GM21423 (cell line): Measurements from ENCODE around the gene CDON.

Source experiments
- ATAC-seq: cut with Tn5 transposase; IDR thresholded peaks from one replicate; pipeline ENCODE4 v1.9.1; 2021; ENCODE audit warnings: mild to moderate bottlenecking, moderate library complexity; ENCODE audit not compliant: unreplicated experiment

Gene CDON

DNA sequence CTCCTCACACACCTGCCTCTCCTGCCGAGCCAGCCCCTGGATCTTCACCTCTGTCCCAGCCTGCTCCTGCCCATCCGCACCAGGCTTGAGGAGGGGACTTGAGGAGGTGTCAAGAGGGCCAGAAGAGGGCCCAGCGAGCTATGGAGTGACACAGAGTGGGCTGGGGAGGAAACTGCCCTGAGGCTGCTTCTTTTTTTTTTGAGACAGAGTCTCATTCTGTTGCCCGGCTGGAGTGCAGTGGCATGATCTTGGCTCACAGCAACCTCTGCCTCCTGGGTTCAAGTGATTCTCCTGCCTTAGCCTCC is 21.9 kb upstream of the CDON start:
- no peak for ATAC-seq

DNA sequence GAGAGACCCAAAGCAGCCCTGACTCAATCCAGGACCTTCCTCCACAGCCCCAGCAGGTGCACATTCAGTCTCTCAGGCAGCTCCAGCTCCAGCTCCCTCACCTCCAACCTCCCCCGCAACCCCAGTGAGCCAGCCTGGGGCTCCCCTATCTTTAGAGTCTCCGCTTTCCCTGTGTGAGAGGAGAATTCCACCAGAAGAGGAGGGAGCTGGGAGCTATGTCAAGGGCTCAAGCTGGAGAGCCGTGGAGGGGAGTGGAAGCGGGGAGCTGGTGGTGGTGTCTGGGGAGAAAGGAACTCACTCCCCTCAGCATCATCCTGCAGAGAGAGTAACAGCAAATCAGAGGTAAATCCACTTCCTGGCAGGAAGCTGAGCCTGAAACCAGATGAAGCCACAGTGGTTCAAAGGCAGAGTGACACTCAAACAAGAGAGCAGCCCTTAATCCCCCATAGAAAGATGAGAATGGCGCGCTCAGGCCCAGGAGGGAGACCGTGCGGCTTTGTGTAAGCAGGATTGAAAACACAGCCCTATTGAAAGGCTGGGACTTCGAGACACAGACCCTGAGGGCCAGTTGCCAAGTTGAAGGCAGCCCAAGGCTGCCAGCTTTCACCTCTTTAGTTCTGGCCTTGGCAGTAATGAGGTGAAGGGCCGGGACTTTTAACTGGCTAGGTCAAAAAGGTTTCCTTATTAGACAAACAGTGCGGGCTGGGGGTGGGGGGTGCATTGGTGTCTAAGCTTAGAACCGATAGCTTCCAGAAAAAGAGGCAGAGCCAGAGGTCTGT is 21.4 kb upstream of the CDON start:
- no peak for ATAC-seq

DNA sequence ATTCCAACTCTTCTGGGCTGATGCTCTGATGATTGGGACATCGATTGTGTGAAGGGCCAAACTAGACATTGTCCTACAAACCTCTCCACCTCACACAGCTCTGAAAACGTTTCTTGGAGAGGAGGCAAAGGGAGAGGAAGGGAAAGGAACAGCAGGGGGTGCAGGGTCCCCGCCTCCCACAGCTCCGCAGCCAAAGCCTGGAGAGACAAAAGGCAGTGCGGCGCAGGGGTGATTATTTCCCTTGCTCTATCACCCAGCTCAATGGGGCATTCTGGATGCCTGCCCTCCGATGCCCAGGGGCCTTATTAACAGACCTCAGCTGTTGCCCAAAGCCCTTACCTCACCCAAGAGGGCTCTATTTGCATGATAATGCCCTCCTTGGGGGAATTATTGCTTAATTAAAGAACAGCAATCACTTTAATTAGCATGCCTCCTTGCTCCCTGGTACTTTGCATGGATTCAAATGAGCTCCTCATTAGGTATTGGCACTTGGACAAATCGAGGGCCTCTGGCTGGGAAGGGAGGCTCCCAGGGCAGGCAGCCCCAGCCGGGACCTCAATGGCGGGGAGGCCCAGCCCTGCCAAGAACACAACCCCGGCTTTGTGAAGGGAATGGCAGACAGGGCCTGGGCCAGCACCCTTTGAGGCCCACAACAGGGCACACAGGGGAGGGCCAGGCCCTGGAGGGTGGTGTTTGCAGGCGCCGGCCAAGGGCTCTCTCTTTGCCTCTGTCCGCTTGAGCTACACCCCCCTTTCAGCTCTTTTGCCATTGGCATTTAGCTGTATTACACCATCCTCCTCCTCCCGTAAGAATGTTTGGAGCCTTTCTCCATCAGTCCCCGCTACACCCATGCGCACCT is 19.8 kb upstream of the CDON start:
- ATAC-seq: no peak

DNA sequence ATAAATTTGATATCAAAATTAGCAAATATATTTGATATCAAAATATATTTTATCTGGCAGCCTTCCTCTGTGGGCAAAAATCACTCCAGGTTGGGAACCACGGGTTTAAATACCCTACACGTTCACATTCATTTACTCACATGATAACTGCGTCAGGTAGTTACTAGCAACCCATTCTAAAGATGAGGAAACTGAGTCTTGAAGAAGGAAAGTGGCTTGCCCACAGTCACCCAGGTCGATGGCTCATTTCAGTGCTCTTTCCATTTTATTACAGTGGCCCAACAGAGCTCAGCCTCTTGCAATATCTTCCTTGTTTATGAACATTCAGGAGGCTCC is 19.2 kb upstream of the CDON start:
- no peak for ATAC-seq

DNA sequence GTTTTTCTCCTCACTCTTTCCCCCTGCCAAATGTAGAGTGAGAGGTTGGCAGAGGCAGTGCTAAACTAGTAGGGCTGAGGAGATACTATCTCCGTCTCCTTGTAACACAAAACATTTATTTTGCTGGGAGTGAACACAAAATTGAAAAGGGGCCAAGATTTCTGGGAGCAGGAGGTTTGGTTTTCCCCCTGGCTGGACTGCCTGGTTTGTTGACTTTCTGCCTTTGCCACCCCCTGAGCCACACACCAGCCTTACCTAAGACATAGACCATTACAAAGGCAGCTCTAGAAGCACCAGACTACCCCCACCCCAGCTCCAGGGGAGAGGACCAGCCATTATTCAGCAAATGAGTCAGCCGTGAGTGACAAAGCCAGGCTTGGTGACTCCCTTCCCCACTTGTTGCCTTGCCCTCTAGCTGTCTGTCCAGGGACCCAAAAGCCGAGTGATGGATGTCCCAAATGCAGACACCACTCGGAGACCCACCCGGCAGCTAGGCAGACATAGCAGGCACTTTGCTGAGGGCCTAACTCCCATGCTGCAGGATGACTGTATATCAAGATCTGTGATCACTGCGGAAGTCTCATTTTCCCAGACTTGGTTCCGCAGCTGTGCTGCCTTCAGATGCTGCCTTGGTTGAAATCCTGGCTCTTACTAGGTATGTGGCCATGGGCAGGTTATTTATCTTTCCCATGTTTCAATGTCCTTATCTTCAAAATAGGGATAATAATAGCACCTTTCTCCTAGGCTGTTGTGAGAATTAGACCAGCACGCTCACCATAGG is 17.7 kb upstream of the CDON start:
- no peak for ATAC-seq

DNA sequence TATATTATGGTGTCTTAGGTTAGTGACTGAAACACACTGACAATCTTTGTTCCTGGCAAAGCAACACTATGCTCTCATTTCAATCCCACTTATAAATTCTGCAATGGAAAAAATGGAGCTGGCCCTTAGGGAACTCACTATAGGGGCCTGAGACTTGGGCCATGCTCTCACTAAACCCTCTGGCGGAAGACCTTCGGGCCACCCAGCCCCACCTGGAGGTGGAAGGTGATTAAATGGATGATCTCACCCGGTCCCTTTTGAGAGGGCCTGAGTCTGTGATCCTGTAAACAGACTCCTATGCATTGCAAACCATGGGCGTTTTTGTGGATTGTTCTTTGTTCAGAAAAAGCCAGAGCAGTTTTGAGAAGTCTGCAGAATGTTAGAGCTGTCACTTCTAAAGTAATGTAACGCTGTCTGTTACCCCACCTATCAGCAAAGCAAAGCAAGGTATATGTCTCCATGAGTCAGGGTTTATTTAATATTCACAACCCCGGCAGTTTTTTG is 17.0 kb upstream of the CDON start:
- ATAC-seq: no peak

DNA sequence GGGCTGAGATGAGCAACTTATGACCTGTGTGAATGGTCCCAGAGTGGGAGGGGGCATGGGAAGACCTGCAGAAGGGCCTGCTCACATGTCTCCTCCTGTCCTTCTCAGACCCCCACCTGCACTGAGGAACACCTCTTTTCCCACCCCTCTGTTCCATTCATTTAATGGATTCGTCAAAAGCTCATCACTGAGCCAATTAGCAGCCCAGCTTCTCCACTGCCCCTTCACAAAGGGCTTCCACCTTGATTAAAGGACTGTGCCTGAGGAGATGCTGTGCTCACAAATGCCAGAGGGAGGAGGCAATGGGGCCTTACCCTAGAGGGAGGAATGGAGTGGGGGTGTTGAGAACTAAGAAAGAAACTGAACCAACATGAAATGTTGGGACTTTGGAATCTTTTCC is 14.0 kb upstream of the CDON start:
- ATAC-seq: no peak

DNA sequence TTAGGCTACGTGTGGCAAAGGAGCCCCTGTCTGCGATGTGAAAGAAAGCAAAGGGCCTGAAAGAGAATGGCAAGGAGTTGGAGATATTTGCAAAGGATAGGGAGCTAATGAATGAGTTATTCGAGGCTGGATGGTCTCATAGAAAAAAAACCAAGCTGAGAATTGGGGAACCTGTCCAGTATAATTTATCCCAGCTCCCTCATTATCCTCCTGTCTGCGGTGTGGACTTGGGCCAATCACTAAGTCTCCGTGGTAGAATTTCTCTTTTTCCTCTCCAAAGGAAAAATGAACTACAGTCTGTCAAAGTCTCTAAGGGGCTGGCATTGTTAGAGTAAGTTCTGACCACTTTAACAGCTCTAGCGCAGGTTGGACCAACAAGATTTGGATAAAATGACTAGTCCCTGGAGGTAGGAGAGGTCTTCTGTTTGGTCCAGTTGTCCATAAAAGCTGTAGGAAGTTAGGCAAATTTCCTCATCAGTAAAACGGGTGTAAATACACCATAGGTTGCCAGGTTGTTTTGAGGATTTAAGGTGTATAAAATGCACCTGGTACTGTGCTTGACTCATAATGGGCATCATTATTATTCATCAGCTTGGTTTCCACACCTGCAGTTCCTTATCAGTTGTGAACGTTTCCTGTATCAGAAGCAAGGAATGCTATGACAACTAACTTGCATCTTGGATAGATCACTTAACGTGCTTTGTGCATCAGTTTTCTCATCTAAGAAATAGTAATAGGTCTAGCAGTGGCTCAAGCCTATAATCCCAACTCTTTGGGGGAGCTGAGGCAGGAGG is 10.3 kb upstream of the CDON start:
- ATAC-seq: no peak

DNA sequence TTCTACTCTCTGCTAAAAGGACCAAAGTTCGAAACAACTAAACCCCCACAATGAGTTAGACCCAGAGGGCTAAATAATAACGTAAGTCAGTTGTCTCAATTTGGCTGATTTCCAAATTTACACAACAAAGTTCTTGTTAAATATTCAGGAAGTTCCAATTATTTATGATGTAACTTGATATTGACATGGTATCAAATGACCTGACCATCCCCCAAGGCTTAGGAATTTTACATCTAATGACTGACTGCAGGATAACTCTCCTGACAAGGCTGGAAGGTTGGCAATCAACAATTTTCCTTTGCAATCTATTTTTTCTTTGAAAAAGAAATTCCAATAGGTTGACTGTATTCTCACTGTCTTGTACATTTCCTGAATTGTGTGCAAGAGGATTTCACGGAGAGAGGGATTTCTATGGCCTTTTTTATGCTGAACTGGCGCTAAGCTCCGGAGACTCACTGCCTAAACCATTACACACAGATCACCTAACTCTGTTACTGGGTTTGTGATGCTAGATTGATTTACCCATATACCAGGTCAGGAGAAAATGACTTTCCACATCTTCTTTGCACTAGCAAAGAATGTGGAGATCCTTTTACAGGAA is 9.6 kb upstream of the CDON start:
- no peak for ATAC-seq

DNA sequence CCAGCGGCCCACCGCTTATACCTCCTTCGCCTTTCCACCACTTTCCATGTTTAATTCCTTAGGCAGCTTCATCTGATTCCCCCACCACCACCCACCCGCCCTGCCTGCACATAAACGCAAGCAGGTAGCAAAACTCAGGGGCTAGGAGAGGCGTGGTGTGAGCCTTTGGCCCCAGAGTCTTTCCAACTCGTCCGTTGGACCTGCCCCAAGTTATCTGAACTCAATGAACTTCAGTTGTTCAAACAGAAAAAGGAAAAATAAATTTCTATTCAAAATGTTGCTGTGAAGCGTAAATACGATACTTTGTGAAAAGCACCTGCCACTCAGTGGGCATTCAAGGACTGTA is 814 bp upstream of the CDON start:
- ATAC-seq: no peak

DNA sequence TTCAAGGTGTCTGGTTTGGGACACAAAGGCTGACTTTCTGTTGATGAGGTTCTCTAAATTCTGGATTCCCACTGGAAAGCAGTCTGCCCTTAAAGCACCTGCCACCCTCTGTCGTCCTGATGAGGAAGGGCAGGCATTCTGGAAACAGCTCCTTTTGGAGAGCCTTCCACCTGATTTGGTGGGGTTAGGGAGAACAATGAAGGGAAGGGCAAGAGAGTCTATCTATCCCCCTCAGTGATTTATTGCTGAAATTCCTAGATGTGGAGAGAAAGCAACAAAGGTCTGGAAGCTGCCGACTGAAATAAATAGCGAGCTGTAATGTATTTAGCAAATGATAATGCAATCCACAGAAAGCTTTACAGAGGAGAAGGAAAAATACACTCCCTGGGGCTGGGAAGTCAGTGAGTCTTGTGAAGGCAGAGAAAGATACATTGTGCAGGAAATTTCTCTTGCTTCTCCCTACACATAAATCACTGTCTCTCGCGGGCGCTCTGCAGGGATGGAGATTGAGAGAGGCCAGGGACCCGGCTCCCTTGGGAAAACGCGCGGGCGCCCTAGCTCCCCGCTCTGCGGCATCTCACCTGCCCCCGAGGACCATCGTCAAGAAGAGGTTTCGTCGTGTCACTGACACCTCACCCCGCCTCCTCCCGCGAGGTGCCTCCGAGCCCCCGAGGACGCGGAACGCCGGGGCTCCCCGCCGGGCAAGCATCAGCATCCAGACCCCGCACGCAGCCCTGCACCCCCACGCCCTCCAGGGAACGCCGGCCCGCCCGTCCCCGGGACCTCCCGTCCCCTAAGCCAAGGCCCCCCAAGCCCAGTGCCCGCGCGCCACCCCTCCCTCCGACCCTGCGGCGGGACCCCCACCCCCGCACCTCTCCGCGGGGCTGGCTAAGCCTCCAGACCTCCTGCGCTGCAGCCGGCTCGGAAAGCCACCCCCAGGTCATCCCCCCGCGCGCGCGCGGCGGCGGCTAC is 673 bp downstream of the CDON start:
- no peak for ATAC-seq

DNA sequence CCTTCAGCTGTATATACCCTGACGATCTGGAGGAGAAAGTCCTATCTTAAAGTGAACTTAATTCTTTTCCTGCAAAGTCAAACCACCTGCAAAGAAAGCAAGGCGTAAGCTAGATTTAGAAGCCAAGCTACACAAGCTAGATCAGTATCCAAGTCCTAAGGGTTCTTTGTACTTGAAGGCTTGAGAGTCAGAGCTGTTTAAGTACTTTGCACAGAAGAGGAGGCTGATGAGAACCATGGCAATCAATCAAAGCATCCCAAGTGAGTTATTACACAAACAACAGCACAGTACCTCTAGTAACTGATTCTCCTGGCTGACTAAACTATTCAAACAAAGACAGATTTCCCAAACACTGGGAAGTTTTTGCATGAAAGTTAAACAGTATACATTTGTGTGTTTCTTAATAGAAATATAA is 1.9 kb downstream of the CDON start:
- ATAC-seq: no peak

DNA sequence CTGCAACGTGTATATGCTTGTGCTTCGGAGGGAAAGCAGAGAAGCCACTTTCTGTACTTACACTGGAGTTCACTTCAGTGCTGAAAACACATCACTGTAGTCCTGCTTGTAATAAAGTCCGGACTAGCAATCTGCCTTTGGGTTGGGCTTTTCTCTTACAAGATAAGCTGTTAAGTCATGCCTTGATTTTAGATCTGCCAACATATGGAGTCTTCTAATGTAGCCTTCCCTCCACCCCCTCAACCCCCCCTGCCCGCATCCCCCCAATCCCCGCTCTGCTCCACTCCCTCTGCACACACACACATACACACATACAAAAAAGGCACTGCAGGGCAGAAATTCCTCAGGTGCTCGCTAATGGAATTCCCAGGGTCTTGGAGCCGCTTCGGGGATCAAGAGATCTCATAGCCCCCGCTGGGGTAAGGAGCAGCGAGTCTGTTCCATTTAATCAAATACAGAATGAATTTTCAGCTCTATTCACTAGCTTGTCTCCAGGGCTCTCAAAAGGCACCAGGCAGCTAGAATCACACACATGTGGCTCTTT is 3.4 kb downstream of the CDON start:
- ATAC-seq: no peak

DNA sequence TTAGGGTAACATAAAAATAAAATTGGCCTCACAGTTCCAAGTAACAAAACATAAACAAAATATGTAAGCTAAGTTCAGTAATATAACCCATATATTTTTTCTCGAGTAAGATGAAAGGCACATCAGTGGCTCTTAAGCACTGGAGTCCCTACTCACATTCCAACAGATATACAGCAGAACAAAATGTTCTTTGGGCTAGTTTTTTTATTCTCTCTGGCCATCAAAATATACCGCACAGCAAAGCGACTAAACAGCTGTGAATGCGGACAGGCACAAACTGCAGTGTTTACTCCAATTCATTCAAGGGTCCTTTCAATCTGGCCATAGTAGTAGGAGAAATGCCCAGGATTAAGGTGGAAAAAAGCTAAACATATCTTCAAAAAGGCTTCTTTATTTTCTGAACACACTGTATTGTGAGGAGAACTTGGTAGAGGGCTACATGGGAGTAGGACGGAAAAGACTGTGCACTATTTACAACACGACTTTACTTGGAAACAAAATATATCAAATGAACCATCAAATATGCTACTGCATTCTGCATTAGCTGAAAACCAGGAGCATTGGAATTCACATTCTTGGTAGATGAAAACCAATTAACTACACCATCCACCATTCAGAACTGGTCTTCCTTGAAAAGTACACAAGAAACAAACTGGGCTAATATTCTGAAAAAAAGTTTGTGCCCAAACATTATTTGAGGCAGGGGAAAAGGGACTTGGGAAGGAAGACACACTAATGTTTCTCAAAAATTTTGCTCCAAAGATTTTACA is 4.4 kb downstream of the CDON start:
- no peak for ATAC-seq

DNA sequence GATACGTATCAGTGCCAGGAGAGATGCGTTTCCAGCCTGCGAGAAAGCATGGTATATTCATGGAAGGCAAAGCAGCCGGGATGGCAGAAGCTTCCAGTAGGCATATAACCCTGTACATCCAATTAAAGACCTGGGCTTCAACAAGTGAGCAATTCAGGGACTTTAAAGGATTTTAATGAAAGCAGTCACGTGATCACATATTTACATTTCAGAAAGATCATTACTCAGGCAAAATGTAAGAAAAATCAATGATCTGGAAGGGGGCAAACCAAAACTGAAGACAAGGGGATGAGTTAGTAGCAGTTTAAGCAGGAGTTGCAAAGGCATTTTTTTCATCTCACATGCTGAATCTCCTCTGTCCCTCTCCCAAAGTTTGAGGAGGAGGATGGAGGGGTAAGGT is 7.8 kb downstream of the CDON start:
- ATAC-seq: no peak

DNA sequence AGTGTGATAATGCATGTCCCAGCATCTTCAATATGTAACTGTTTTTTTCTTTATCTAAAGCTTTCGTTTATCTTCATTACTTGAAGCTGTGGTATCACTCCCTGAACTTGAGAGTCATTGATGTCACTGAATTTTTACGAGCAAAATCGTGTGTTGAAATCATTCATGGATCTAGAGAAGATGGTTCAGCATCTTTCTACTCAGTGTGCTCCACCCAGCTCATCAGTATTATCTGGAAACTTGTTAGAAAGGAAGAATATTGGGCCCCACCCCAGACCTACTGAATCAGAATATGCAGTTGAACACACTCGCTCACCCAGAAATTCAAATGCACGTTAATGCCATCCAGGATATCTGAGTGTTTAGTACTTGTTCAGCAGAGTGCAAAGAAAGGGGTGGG is 8.3 kb downstream of the CDON start:
- no peak for ATAC-seq

DNA sequence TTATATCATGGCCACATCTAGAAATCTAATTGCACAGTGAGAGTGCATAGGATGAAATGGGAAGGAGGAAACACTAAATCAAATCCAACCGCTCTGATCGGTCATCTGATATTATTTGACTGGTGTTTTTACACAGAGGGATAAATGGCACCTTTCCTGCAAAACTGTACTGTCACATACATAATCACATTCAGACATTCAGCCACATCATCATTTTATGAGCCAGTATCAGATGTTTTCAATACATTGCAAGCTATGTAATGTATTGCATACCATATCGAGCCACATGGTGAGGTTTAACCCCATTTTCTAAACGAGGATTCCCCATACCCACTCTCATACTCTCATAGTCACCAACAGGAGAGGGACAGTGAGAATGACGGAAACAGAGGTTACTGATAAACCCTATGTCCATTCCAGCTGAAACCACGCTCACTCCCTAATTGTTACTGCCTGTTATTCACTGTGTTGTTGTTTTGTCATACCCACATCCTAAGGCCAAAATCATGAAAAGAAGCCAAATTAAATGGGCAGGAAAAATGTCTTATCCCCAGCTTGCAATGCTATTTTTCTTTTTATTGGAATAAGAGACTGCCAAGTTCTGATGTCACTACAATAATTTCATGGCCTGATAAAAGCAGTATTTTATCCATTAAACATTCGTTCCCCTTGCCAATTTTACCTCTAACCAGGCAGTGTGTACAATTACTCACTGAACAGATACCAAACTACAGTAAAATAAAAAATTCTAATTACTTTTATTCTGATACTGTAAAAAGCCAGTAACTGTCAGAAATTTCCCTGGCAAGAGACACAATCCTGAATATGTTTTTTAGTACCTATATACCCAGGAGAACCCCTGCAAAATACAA is 9.0 kb downstream of the CDON start:
- no peak for ATAC-seq
